MM.1S (cell line): ENCODE measurements around the gene VTI1B.

Source experiments
- DNase-seq: peaks from one replicate; pipeline ENCODE4 v3.0.0-alpha.2; 2015
- H2AFZ ChIP-seq: fragments of 300-600 bp; sonication (generic); 2 replicates; pipeline ENCODE4 v1.6.0; 2016; ENCODE audit warnings: antibody characterized with exemption, low read length
- H3F3A ChIP-seq: fragments of 300-600 bp; sonication (generic); 2 replicates; pipeline ENCODE4 v1.6.1; 2016; ENCODE audit warnings: mild to moderate bottlenecking, antibody characterized with exemption, low read length, moderate library complexity, mixed read lengths; ENCODE audit not compliant: insufficient read depth
- H3K27ac ChIP-seq: fragments of 300-600 bp; sonication (generic); 2 replicates; pipeline ENCODE4 v1.5.1; 2016; ENCODE audit warnings: mild to moderate bottlenecking, low read length
- H3K27me3 ChIP-seq: fragments of 300-600 bp; sonication (generic); replicated peaks from 2 replicates; pipeline ENCODE4 v1.6.0; 2016; ENCODE audit warnings: low read length; ENCODE audit not compliant: insufficient read depth
- H3K36me3 ChIP-seq: fragments of 300-600 bp; sonication (generic); replicated peaks from 2 replicates; pipeline ENCODE4 v1.6.1; 2016; ENCODE audit warnings: mild to moderate bottlenecking, low read length, mixed read lengths; ENCODE audit not compliant: insufficient read depth
- H3K4me1 ChIP-seq: fragments of 300-600 bp; sonication (generic); 2 replicates; pipeline ENCODE4 v1.6.1; 2016; ENCODE audit warnings: low read length, mixed read lengths
- H3K4me2 ChIP-seq: fragments of 300-600 bp; sonication (generic); 2 replicates; pipeline ENCODE4 v1.6.0; 2016; ENCODE audit warnings: low read depth, low read length
- H3K4me3 ChIP-seq: fragments of 300-600 bp; sonication (generic); 2 replicates; pipeline ENCODE4 v1.5.1; 2016; ENCODE audit warnings: low read length, mixed read lengths
- H3K79me2 ChIP-seq: fragments of 300-600 bp; sonication (generic); 2 replicates; pipeline ENCODE4 v1.6.1; 2016; ENCODE audit warnings: mixed run types, low read length, mixed read lengths
- H3K9ac ChIP-seq: fragments of 300-600 bp; sonication (generic); 2 replicates; pipeline ENCODE4 v1.6.1; 2016; ENCODE audit warnings: low read length, mixed read lengths
- H3K9me2 ChIP-seq: fragments of 300-600 bp; sonication (generic); replicated peaks from 2 replicates; pipeline ENCODE4 v1.6.1; 2016; ENCODE audit warnings: mild to moderate bottlenecking, low read length, mixed read lengths; ENCODE audit not compliant: insufficient read depth
- H3K9me3 ChIP-seq: fragments of 300-600 bp; sonication (generic); replicated peaks from 2 replicates; pipeline ENCODE4 v1.6.1; 2016; ENCODE audit warnings: mild to moderate bottlenecking, low read length, mixed read lengths; ENCODE audit not compliant: insufficient read depth
- H4K20me1 ChIP-seq: fragments of 300-600 bp; sonication (generic); 2 replicates; pipeline ENCODE4 v1.6.1; 2016; ENCODE audit warnings: mild to moderate bottlenecking, low read length, moderate library complexity, mixed read lengths; ENCODE audit not compliant: insufficient read depth
- EZH2 ChIP-seq: fragments of 300-600 bp; sonication (generic); optimal IDR thresholded peaks from 2 replicates; pipeline ENCODE3; 2017; ENCODE audit warnings: low read depth, mild to moderate bottlenecking, antibody characterized with exemption, low read length, mixed read lengths
- EZH2phosphoT487 ChIP-seq: fragments of 300-600 bp; sonication (generic); IDR thresholded peaks from 2 replicates; pipeline ENCODE4 v1.6.1; 2018; ENCODE audit warnings: antibody characterized with exemption, low read length
- TF ChIP-seq, protein P1 (sequence below): fragments of 300-600 bp; sonication (generic); IDR thresholded peaks from 2 replicates; pipeline ENCODE4 v1.5.1; 2016; ENCODE audit warnings: antibody characterized with exemption, low read length, mixed read lengths

The VTI1B gene

DNA sequence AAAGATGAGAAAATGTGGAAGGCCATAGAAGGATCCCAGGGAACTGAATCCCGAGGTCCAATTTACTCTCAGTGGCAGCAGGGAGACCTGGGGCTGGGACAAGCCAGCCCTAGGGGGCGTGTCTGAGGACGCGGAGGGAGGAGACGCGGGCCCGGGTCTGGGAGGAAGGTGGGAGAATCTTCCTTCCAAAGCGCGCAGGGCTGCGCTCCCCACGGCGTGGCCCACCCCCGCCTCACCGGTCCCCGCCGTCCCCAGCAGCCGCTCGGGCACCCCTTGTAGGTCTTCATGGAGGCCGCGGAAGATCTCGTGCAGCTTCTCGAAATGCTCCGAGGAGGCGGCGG lies 323 bp downstream of the VTI1B start:
- H3K27ac ChIP-seq = peak overlapping the region; percentile 82; the same call in 1 of the 2 replicates
- no peaks in the 10 kb centered on the region for H3K36me3 ChIP-seq
- peak overlapping the region; percentile 70 for H2AFZ ChIP-seq
- no peaks in the 10 kb centered on the region for H3F3A ChIP-seq
- no peaks in the 10 kb centered on the region for H3K9me3 ChIP-seq
- DNase-seq = peak; percentile 25
- H3K4me3 ChIP-seq = peak overlapping the region; percentile 74
- H3K79me2 ChIP-seq = peaks cover 16% of the 10 kb centered on the region
- H3K9me2 ChIP-seq = no peaks in the 10 kb centered on the region
- H3K4me1 ChIP-seq = 0 out of 2 replicates have a peak, but pooled peaks cover 5% of the 10 kb centered on the region
- H3K4me2 ChIP-seq = peak overlapping the region; percentile 87
- H4K20me1 ChIP-seq = no peaks in the 10 kb centered on the region
- H3K27me3 ChIP-seq = no peaks in the 10 kb centered on the region
- TF ChIP-seq EZH2 (no peak), EZH2phosphoT487 (no peak)
- TF ChIP-seq, protein P1, sequence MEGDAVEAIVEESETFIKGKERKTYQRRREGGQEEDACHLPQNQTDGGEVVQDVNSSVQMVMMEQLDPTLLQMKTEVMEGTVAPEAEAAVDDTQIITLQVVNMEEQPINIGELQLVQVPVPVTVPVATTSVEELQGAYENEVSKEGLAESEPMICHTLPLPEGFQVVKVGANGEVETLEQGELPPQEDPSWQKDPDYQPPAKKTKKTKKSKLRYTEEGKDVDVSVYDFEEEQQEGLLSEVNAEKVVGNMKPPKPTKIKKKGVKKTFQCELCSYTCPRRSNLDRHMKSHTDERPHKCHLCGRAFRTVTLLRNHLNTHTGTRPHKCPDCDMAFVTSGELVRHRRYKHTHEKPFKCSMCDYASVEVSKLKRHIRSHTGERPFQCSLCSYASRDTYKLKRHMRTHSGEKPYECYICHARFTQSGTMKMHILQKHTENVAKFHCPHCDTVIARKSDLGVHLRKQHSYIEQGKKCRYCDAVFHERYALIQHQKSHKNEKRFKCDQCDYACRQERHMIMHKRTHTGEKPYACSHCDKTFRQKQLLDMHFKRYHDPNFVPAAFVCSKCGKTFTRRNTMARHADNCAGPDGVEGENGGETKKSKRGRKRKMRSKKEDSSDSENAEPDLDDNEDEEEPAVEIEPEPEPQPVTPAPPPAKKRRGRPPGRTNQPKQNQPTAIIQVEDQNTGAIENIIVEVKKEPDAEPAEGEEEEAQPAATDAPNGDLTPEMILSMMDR = no peak
- H3K9ac ChIP-seq = peak overlapping the region; percentile 94; the same call in 1 of the 2 replicates

DNA sequence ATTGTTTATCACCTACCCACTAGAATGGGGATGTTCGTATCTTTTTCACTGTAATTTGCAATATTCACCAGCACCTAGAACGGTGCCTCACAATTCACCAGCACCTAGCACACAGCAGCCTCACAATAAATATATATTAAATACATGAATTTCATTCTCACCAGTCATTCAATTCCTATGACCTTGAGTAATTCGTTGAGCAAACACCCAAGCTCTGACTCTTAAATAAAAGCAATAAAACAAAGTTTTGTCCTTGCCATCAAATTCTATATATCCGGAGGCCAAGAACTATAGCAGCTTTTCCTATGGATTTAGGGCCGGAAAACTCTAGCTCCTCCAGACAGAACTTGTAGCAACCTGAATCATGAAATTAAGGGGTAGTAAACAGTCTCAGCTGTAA lies 981 bp downstream of the VTI1B start:
- no peak overlapping the region for H2AFZ ChIP-seq
- 0 out of 2 replicates have a peak, but pooled peaks cover 5% of the 10 kb centered on the region for H3K4me1 ChIP-seq
- no peaks in the 10 kb centered on the region for H3F3A ChIP-seq
- DNase-seq = no peak
- peaks cover 16% of the 10 kb centered on the region for H3K79me2 ChIP-seq
- H4K20me1 ChIP-seq = no peaks in the 10 kb centered on the region
- no peak overlapping the region for H3K27ac ChIP-seq
- peak overlapping the region; percentile 74 for H3K4me3 ChIP-seq
- H3K27me3 ChIP-seq = no peaks in the 10 kb centered on the region
- no peaks in the 10 kb centered on the region for H3K9me3 ChIP-seq
- peak overlapping the region; percentile 87 for H3K4me2 ChIP-seq
- H3K9ac ChIP-seq = peak overlapping the region; percentile 94; the same call in 1 of the 2 replicates
- TF ChIP-seq, protein P1 = no peak
- TF ChIP-seq EZH2phosphoT487 (no peak), EZH2 (no peak)
- H3K36me3 ChIP-seq = no peaks in the 10 kb centered on the region
- no peaks in the 10 kb centered on the region for H3K9me2 ChIP-seq

DNA sequence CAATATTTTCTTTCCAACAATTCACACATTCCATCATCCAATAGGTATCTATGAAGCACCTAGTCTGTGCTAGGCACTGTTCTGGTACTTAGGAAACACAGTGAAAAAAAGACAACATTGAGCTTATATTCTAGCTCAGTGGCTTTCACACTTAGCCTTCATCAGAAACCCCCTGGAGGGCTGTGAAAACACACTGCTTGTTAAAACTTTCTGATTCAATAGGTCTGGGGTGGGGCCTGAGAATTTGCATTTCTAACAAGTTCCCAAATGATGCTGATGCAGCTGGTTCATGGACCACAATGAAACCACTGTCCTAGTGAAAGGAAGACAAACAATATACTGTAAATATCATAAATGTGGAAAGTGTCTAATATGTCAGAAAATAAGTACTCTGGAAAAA lies 5.9 kb downstream of the VTI1B start:
- no peak overlapping the region for H3K4me2 ChIP-seq
- TF ChIP-seq, protein P1 = no peak
- TF ChIP-seq EZH2phosphoT487 (no peak), EZH2 (no peak)
- H2AFZ ChIP-seq = no peak overlapping the region
- H3K9me3 ChIP-seq = no peaks in the 10 kb centered on the region
- no peaks in the 10 kb centered on the region for H4K20me1 ChIP-seq
- H3K27me3 ChIP-seq = no peaks in the 10 kb centered on the region
- H3K9me2 ChIP-seq = no peaks in the 10 kb centered on the region
- no peak overlapping the region for H3K27ac ChIP-seq
- peaks cover 31% of the 10 kb centered on the region for H3K79me2 ChIP-seq
- no peaks in the 10 kb centered on the region for H3F3A ChIP-seq
- no peak overlapping the region for H3K9ac ChIP-seq
- no peak overlapping the region for H3K4me3 ChIP-seq
- DNase-seq = peak; percentile 8
- 0 out of 2 replicates have a peak, but pooled peaks cover 1% of the 10 kb centered on the region for H3K4me1 ChIP-seq
- H3K36me3 ChIP-seq = no peaks in the 10 kb centered on the region
